HL-60 (cell line): Measurements from ENCODE around the gene GP1BB.

Source experiments
- DNase-seq, 2 experiments: peaks; one replicate each; pipeline ENCODE4 v3.0.0-alpha.2; 2010 to 2020; ENCODE audit warnings: low read depth in 1 of 2, low spot score in 1 of 2
- H3K27ac ChIP-seq: fragments of 250-450 bp; sonication (Bioruptor Pico); replicated peaks from 2 replicates; pipeline ENCODE4 v1.5.1; 2020; ENCODE audit warnings: mild to moderate bottlenecking, moderate library complexity
- H3K27me3 ChIP-seq: fragments of 250-450 bp; sonication (Bioruptor Pico); 2 replicates; pipeline ENCODE4 v1.5.1; 2021; ENCODE audit warnings: mild to moderate bottlenecking, moderate library complexity; ENCODE audit not compliant: insufficient read depth, poor library complexity, severe bottlenecking
- H3K4me3 ChIP-seq: replicated peaks from 2 replicates; pipeline ENCODE4 v1.5.1; 2011; ENCODE audit warnings: mild to moderate bottlenecking, control low read depth, low read length; ENCODE audit not compliant: insufficient read depth
- CTCF ChIP-seq: IDR thresholded peaks from one replicate; pipeline ENCODE4 v1.5.1; 2011; ENCODE audit warnings: low read length, control low read depth, inconsistent platforms; ENCODE audit not compliant: insufficient read depth
- GABPA ChIP-seq: IDR thresholded peaks from 2 replicates; pipeline ENCODE4 v1.6.1; 2012; ENCODE audit warnings: low read depth
- POLR2AphosphoS5 ChIP-seq: IDR thresholded peaks from 2 replicates; pipeline ENCODE4 v1.6.1; 2012; ENCODE audit warnings: low read depth
- REST ChIP-seq: IDR thresholded peaks from 2 replicates; pipeline ENCODE4 v1.6.1; 2012; ENCODE audit warnings: low read depth; ENCODE audit not compliant: insufficient replicate concordance
- SPI1 ChIP-seq: IDR thresholded peaks from 2 replicates; pipeline ENCODE4 v1.6.1; 2012; ENCODE audit warnings: low read depth, mild to moderate bottlenecking, borderline replicate concordance

GP1BB gene

GRCh38 chr22:19760951-19761724 is 37.8 kb downstream of the GP1BB start:
- Histone ChIP-seq H3K27me3 (peaks cover 73% of the 10 kb centered on the region), H3K27ac (no peak overlapping the region), H3K4me3 (no peak overlapping the region)
- DNase-seq = no peak
- no peak for TF ChIP-seq REST
- TF ChIP-seq CTCF = no peak
- no peak for TF ChIP-seq GABPA
- no peak for TF ChIP-seq POLR2AphosphoS5
- TF ChIP-seq SPI1 = no peak

- no peak for DNase-seq
- Histone ChIP-seq H3K4me3 (no peak overlapping the region), H3K27ac (no peak overlapping the region), H3K27me3 (peaks cover 69% of the 10 kb centered on the region)
- TF ChIP-seq GABPA = no peak
- TF ChIP-seq REST = no peak
- no peak for TF ChIP-seq POLR2AphosphoS5
- TF ChIP-seq CTCF = no peak
- no peak for TF ChIP-seq SPI1
These were observed 38.6 kb downstream of the GP1BB start for GRCh38 chr22:19761725-19762567.

- no peak overlapping the region for H3K4me3 ChIP-seq
- peaks cover 65% of the 10 kb centered on the region for H3K27me3 ChIP-seq
- no peak for TF ChIP-seq CTCF
- no peak for TF ChIP-seq POLR2AphosphoS5
- no peak for TF ChIP-seq GABPA
- no peak for TF ChIP-seq REST
- TF ChIP-seq SPI1 = no peak
- DNase-seq = no peak
- no peak overlapping the region for H3K27ac ChIP-seq
These were observed 39.5 kb downstream of the GP1BB start for GRCh38 chr22:19762568-19763457.
